ENCODE measurements around the gene RAD51D. TPM values are rescaled to one million over a fixed set of nuclear protein-coding genes. Genes with fewer than 3 reads are reported as not detected.
A peak's percentile ranks its signal among the peaks of the same experiment; 100 is the strongest.
"Not testable (repeated sequence)": the region's sequence is repeated elsewhere in the genome, so short reads cannot be mapped to it uniquely, and the experiment has no call there.

RAD51D gene
- total RNA-seq, 1 experiment from 2014 or later: 18.8 TPM

DNA sequence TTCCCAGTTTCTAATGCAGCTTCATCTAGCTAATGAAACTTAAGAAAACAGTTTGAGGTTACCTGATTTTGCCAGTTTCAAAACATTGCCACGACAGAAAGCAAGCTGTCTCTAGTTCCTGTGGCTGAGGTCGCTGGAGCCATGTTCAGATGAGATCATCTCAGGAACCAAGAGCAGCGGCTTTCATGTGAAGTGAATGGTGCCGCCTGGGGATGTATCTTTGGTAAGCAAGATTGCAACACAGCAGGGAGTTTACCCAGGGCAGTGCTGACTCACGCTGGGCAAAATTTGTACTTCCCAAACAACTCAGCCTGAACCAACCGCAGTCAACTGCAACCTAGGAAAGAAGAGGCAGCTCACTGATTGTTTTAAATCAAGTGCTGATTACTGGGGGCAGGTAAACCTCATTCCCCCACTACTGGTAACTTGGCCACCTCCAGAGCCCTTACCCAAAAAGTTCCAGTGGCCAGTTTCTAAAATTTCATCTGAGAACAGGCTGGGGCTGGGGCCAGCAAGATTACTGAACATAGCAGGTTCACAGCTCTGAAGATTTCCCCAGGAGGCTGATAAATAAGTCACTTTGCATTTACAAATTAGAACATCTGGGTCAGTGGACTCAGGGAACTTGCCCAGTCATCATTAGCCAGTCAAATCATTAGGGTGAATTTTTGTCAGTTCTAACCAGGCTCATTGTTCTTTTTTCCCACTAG lies 56.0 kb downstream of the RAD51D start, which contains the start of gene RFFL:
TSS of gene RFFL (minus strand) at position 194 of the 710 bp plus-strand sequence. CDS start 37,154 bp downstream, outside the sequence.
- no peaks in the 10 kb centered on the region for H3K9me3 ChIP-seq
- no peaks in the 10 kb centered on the region for H3K27me3 ChIP-seq
- H3K4me3 ChIP-seq: peak within 1 kb of the TSS; percentile 33
- peak; percentile 95 for DNase-seq
- peaks cover 7% of the 10 kb centered on the region for H3K36me3 ChIP-seq

- DNase-seq: no peak
- Histone ChIP-seq H3K36me3 (peaks cover 7% of the 10 kb centered on the region), H3K4me3 (no peak overlapping the region), H3K9me3 (no peaks in the 10 kb centered on the region), H3K27me3 (no peaks in the 10 kb centered on the region)
Measured at GRCh38 chr17:35062308-35062707, 57.4 kb downstream of the RAD51D start.

GRCh38 chr17:35057332-35057915 lies 62.2 kb downstream of the RAD51D start:
- H3K9me3 ChIP-seq: no peaks in the 10 kb centered on the region
- DNase-seq: no peak
- peaks cover 7% of the 10 kb centered on the region for H3K36me3 ChIP-seq
- H3K27me3 ChIP-seq: no peaks in the 10 kb centered on the region
- no peak overlapping the region for H3K4me3 ChIP-seq

DNA sequence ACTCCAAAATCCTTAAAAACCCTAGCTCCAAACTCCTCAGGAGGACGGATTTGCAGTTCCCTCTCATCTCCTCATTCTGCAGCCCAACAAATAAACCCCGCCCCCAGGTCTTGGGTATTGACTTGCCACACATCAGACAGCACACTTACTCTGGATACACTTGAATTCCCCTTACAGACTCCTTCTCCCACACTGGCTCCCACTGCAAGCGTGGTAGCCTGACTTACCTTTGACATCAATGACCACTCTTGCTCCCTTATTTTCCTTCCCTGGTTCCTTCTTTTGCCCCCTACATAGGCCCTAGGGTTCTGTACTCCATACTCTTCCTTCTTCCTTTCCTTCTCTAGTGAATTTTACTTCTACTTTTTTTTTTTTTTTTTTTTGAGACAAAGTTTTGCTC lies 63.6 kb downstream of the RAD51D start:
- no peak overlapping the region for H3K4me3 ChIP-seq
- no peaks in the 10 kb centered on the region for H3K27me3 ChIP-seq
- H3K36me3 ChIP-seq: peaks cover 1% of the 10 kb centered on the region; the same call in 1 of the 2 replicates
- no peak for DNase-seq
- no peaks in the 10 kb centered on the region for H3K9me3 ChIP-seq

- DNase-seq: no peak
- H3K36me3 ChIP-seq: no peaks in the 10 kb centered on the region
- H3K27me3 ChIP-seq: no peaks in the 10 kb centered on the region
- H3K4me3 ChIP-seq: no peak overlapping the region
- H3K9me3 ChIP-seq: no peaks in the 10 kb centered on the region
Measured at GRCh38 chr17:35053204-35053603, 66.5 kb downstream of the RAD51D start.

DNA sequence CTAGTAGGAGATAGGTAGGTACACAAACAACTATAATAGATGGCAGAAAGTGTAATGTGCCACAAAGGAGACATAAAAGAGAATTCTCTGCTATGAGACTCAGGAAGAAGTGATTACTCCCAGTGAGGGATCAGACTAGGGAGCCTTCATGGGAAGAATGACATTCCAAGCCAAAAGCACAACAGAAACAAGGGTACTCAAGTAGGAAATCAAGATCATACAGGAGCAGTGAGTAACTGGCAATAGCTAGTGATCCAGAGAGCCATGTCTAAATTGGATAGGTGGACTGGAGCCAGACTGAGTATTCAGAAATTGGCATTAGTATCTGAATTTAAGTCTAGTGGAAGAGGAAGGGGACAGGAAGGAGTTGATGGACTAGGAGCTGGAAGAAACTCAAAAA lies 66.9 kb downstream of the RAD51D start:
- no peak overlapping the region for H3K4me3 ChIP-seq
- H3K9me3 ChIP-seq: no peaks in the 10 kb centered on the region
- no peaks in the 10 kb centered on the region for H3K27me3 ChIP-seq
- DNase-seq: no peak
- no peaks in the 10 kb centered on the region for H3K36me3 ChIP-seq

- Histone ChIP-seq H3K36me3 (no peaks in the 10 kb centered on the region), H3K27me3 (no peaks in the 10 kb centered on the region), H3K9me3 (no peaks in the 10 kb centered on the region), H3K4me3 (no peak overlapping the region)
- DNase-seq: no peak
Measured at GRCh38 chr17:35052241-35052610, 67.4 kb downstream of the RAD51D start.

- no peak for DNase-seq
- Histone ChIP-seq H3K27me3 (no peaks in the 10 kb centered on the region), H3K4me3 (no peak overlapping the region), H3K9me3 (no peaks in the 10 kb centered on the region), H3K36me3 (no peaks in the 10 kb centered on the region)
Measured at GRCh38 chr17:35051579-35052240, 68.0 kb downstream of the RAD51D start.

DNA sequence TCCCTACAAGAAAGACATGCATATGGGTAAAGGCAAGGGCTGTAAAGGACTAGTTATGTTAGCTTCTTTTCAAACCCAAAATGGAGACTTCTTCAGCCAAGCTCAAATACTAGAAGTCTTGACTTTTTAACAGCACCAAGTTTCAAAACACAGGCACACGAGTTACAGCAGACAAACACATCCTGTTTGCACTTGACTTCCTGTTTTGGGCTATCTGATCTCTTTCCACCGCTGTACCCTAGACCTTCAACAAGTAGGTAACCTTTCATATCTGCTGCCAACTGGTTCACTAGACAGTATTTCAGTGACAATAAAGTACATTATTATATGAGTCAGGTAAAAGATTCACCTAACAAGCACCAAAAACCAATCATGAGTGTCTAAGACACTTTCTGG lies 68.5 kb downstream of the RAD51D start:
- Histone ChIP-seq H3K36me3 (no peaks in the 10 kb centered on the region), H3K27me3 (no peaks in the 10 kb centered on the region), H3K4me3 (no peak overlapping the region), H3K9me3 (no peaks in the 10 kb centered on the region)
- DNase-seq: no peak

GRCh38 chr17:35050170-35050569 lies 69.5 kb downstream of the RAD51D start:
- Histone ChIP-seq H3K27me3 (no peaks in the 10 kb centered on the region), H3K36me3 (no peaks in the 10 kb centered on the region), H3K9me3 (no peaks in the 10 kb centered on the region), H3K4me3 (no peak overlapping the region)
- no peak for DNase-seq

DNA sequence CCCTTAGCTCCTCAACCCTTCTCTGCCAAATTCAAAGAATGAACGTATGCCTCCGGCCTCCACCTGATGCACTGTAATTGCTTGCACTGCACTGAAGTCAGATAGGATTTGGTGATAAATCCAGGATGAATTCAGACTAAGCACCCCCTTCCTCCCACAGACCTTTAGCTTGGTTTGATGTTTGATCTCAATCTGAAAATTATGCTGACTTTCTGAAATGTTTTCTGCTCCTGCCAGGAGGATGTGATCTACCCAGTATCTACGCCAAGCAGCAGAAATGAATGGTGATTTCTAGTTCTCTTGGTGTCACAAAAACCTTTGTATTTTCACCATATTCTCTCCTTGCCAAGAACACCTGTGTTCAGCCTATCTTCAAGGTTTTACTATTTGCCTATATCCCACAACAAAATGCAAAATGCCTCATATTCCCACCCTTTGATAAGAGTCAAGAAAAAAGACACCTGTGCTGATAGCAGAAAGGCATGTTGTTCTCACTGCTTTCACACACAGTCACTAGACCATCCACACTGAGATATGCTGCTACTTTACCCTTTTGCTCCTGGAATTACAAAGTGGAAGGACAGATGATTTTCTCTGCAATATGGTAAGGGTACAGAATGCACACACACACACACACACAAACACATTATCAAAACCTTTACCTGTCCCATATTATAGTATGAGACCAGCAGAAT lies 70.8 kb downstream of the RAD51D start:
- H3K9me3 ChIP-seq: no peaks in the 10 kb centered on the region
- H3K27me3 ChIP-seq: no peaks in the 10 kb centered on the region
- no peak overlapping the region for H3K4me3 ChIP-seq
- H3K36me3 ChIP-seq: no peaks in the 10 kb centered on the region
- DNase-seq: no peak

GRCh38 chr17:35046740-35047283 lies 72.8 kb downstream of the RAD51D start:
- Histone ChIP-seq H3K36me3 (no peaks in the 10 kb centered on the region), H3K27me3 (no peaks in the 10 kb centered on the region), H3K9me3 (no peaks in the 10 kb centered on the region), H3K4me3 (peak overlapping the region; percentile 22)
- DNase-seq: peak; percentile 58

DNA sequence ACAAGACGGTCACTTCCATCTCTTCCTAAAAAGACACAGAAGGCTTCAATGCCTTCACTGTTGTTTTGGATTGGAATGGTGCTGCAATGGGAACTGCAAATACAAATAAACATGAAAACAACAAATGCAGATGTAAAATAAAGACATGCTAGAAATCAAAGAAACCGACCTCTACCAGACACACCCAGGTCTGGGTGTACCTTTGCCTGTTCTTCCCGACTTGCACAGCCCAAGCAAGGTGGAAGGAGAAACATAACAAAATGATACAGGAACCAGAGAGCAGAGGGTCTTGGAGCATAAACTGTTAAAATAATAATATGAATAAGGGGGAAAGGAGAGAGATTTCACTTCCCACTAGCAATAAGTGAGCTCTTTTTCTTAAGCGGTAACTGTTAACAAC lies 73.4 kb downstream of the RAD51D start:
- H3K9me3 ChIP-seq: no peaks in the 10 kb centered on the region
- DNase-seq: no peak
- H3K36me3 ChIP-seq: no peaks in the 10 kb centered on the region
- H3K27me3 ChIP-seq: no peaks in the 10 kb centered on the region
- peak overlapping the region; percentile 22 for H3K4me3 ChIP-seq

- H3K9me3 ChIP-seq, H3K4me3 ChIP-seq, H3K36me3 ChIP-seq, H3K27me3 ChIP-seq, DNase-seq: not testable (repeated sequence)
Measured at GRCh38 chr17:35045458-35045979, 74.1 kb downstream of the RAD51D start.

DNA sequence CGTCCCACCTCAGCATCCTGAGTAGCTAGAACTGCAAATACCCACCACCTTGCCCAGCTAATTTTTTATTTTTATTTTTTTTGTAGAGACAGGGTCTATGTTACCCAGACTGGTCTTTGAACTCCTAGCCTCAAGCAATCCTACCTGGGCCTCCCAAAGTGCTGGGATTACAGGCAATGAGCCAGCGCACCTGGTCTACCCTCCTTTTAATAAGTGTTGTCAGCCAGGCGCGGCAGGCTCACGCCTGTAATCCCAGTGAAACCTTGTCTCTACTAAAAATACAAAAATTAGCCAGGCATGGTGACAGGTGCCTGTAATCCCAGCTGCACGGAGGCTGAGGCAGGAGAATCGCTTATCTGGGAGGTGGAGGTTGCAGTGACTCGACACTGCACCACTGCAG lies 75.5 kb downstream of the RAD51D start:
- Histone ChIP-seq H3K27me3 (no peaks in the 10 kb centered on the region), H3K9me3 (no peaks in the 10 kb centered on the region), H3K36me3 (no peaks in the 10 kb centered on the region), H3K4me3 (no peak overlapping the region)
- no peak for DNase-seq

All from MG63 (cell line).